Vagina (tissue), 2 donors: ENCODE data around the gene DYRK1A.

ENCODE experiments used
- POLR2AphosphoS5 ChIP-seq, 2 donors: sonication (generic); formaldehyde crosslinking; IDR thresholded peaks; one replicate each; pipeline ENCODE4 v1.9.0; 2017; ENCODE audit warnings: antibody characterized with exemption in 2 of 2, mild to moderate bottlenecking in 2 of 2, low read depth in 1 of 2; ENCODE audit not compliant: insufficient read depth in 1 of 2
- TF ChIP-seq, protein P1 (sequence below), 3 experiments: fragments of 450-650 bp in 2 of 3; fragments of 200-600 bp in 1 of 3; sonication (generic) in 1 of 3; IDR thresholded peaks; one replicate each; pipeline ENCODE4 v1.5.1; 2017 to 2019; ENCODE audit warnings: antibody characterized with exemption in 3 of 3, mild to moderate bottlenecking in 2 of 3, moderate library complexity in 2 of 3

DNA sequence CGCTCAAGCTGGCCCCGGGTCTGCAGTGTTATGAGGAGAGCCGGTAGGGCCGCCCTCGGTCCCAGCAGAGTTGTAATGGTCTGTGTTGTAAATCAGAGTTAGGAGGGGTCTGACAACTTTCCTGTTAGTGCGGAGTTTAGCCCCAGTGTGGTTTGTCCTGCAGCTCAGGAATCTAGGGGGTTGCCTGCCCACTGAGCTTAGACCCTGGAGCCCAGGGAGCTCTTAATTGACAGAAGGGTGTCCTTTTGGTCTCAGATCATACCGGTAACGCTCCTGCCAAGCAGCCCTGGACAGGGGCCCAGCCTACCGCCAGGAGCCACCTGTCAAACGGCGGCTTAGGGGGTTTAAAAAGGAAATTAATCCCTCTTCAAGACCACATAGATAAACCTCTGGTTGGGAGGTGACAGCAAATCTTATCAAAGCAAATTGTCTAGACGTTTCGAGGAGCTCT is 164.4 kb downstream of the DYRK1A start:
- TF ChIP-seq, protein P1, sequence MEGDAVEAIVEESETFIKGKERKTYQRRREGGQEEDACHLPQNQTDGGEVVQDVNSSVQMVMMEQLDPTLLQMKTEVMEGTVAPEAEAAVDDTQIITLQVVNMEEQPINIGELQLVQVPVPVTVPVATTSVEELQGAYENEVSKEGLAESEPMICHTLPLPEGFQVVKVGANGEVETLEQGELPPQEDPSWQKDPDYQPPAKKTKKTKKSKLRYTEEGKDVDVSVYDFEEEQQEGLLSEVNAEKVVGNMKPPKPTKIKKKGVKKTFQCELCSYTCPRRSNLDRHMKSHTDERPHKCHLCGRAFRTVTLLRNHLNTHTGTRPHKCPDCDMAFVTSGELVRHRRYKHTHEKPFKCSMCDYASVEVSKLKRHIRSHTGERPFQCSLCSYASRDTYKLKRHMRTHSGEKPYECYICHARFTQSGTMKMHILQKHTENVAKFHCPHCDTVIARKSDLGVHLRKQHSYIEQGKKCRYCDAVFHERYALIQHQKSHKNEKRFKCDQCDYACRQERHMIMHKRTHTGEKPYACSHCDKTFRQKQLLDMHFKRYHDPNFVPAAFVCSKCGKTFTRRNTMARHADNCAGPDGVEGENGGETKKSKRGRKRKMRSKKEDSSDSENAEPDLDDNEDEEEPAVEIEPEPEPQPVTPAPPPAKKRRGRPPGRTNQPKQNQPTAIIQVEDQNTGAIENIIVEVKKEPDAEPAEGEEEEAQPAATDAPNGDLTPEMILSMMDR (IDR thresholded peaks at IDR 0.05), result no peak
- no peak for TF ChIP-seq POLR2AphosphoS5 (IDR thresholded peaks at IDR 0.05; ENCODE audit: insufficient read depth in 1 of 2, low read depth in 1 of 2)
